DMS53 (cell line): ENCODE results near the gene REC114.

ENCODE experiments used
- DNase-seq: peaks from one replicate; lab custom pipeline; 2025; lab: John Stamatoyannopoulos, UW

REC114 gene

GRCh38 chr15:73604477-73604876 is 161.5 kb downstream of the REC114 start:
- no peak for DNase-seq

GRCh38 chr15:73605759-73606436 is 162.9 kb downstream of the REC114 start:
- DNase-seq = no peak

DNA sequence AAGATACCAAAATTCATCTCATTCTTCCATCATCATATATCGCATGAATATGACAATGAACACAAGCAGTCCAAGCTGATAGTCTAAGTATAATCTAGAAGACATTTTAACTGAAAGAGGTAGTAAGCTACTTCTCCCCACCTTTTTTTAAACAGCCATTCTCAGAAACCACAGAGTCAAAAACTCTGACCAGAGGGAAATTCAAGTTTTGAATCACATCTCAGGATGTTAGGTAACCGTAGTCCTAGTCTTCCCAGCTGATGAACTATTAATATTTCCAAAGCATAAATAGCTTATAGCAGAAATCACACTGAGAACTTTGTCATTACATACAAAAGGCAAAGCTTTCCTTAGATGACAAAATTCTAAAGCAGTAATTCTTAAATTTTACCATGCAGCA is 164.4 kb downstream of the REC114 start:
- DNase-seq = no peak

GRCh38 chr15:73607843-73608242 is 164.9 kb downstream of the REC114 start:
- no peak for DNase-seq

- no peak for DNase-seq
Observed at GRCh38 chr15:73608475-73608874, 165.5 kb downstream of the REC114 start.

DNA sequence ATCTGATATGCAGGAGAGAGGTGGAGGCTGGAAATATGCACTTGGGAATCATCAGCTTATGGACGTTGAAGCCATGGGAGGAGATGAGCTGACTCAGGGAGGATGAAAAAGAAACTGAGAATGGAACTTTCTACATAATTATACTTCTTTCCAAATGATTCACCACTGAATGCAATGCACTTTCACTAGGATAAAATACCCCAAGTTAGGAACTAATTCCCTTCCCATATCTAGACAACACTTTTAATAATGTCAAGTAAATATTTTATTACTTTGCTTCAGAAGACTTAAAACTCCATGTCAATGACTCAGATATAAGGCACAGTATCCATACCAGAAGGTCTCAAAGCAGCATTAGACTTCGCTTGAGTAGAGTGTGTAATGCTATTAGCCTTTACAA is 166.0 kb downstream of the REC114 start:
- DNase-seq = no peak
